ENCODE data around the gene CENPX. TPM values are rescaled to one million over a fixed set of nuclear protein-coding genes. Genes with fewer than 3 reads are reported as not detected.

Gene CENPX
- total and polyA plus RNA-seq, 5 donors from 2014 or later: 31.4 to 66.4 (median 64.9) TPM

DNA sequence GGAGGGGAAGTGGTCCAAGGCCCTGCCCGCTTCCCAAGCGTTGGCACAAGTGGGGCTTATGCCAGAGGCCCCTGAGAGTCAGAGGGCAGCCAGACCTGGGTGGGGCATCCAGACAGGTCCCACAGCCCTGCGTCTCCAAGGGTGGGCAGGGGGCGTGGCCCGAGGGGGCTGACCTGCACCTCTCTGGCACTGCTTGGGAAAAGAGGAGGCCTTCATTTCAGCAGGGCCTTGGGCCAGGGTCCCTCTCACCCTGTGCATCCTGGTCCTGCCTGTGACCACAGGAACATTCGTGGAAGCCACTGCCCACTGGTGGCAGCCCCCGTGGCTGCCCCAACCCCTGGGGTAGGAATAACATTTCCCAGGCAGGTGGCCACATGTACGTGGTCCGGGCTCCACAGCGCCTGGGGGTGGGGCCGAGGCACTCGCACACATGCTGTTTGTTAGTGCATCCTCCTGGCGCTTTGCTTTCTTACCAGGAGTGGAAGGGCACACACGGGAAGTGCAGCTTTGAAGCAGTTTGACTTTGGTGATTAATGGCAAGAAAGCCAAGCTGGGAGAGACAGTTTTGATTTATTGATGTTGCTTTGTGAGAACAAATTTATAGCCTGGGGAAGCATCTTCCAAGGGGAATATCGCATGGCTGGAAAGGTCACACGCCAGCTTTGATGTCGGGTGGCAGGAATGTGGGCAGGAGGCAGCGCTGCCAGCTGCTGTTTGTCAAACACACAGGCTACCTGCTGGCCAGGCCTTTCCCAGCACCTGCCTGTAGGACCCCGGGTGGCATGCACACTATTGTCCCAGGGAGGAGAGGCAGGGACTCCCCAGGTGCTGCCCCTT lies 4.3 kb downstream of the CENPX start:
- Histone ChIP-seq H3K4me1 (ENCODE audit: control insufficient read depth, insufficient read depth, low read length, poor library complexity, severe bottlenecking) (peaks cover 17% of the 10 kb centered on the region), H3K4me3 (ENCODE audit: low read depth, low read length) (no peak overlapping the region), H3K9me3 (ENCODE audit: control insufficient read depth in 2 of 2, low read length in 2 of 2) (no peaks in the 10 kb centered on the region), H3K27me3 (ENCODE audit: control insufficient read depth, insufficient read depth, low read length) (no peaks in the 10 kb centered on the region), H3K27ac (ENCODE audit: insufficient read depth, low read length, poor library complexity, severe bottlenecking) (no peak overlapping the region), H3K36me3 (ENCODE audit: control insufficient read depth, insufficient read depth, low read length) (no peaks in the 10 kb centered on the region)
- Mint-ChIP-seq H3K27me3 (no peaks in the 10 kb centered on the region), H3K9me3 (no peaks in the 10 kb centered on the region), H3K4me1 (peaks cover 0 to 24% (median 8%) of the 10 kb centered on the region in 4 donors), H3K36me3 (no peaks in the 10 kb centered on the region), H3K27ac (no peak overlapping the region), H3K4me3 (peak overlapping the region in 1 of 4 donors; percentile 85)
- no peak for ATAC-seq (ENCODE audit: low read depth in 2 of 2)
- no peak for DNase-seq

DNA sequence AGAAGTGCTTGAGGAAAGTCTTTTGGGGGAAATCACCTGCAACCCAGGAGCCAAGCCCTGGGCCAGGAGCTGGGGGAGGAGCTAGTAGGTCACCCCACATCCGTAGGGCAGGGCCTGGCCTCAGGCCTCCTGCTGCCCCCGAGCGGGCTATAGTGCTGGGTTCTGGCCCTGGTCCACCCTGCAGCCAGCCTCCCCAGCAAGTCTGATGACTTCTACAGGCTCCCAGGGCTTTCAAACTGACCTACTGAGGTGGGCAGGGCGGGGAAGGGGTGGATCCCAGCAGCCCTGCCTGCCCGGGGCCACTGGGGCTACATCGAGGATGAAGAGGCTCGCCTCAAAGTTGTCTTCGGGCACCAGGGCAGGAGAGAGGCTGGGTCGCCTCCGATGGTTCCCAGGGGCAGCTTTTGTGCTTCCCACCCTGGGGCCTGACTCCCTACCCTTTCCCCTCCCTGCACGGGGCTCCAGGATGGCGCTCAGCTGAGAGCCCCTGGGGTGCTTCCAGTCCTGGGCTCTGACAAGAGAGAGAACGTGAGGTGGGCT lies 5.0 kb downstream of the CENPX start:
- no peaks in the 10 kb centered on the region for H3K27me3 Mint-ChIP-seq
- no peaks in the 10 kb centered on the region for H3K36me3 Mint-ChIP-seq
- H3K27ac ChIP-seq (ENCODE audit: insufficient read depth, low read length, poor library complexity, severe bottlenecking): no peak overlapping the region
- no peak overlapping the region for H3K4me3 Mint-ChIP-seq
- no peaks in the 10 kb centered on the region for H3K9me3 Mint-ChIP-seq
- H3K27me3 ChIP-seq (ENCODE audit: control insufficient read depth, insufficient read depth, low read length): no peaks in the 10 kb centered on the region
- H3K36me3 ChIP-seq (ENCODE audit: control insufficient read depth, insufficient read depth, low read length): no peaks in the 10 kb centered on the region
- peaks cover 0 to 20% (median 6%) of the 10 kb centered on the region in 4 donors for H3K4me1 Mint-ChIP-seq
- no peak for ATAC-seq (ENCODE audit: low read depth in 2 of 2)
- H3K4me1 ChIP-seq (ENCODE audit: control insufficient read depth, insufficient read depth, low read length, poor library complexity, severe bottlenecking): peaks cover 16% of the 10 kb centered on the region
- H3K4me3 ChIP-seq (ENCODE audit: low read depth, low read length): no peak overlapping the region
- no peak overlapping the region for H3K27ac Mint-ChIP-seq
- DNase-seq: no peak
- H3K9me3 ChIP-seq (ENCODE audit: control insufficient read depth in 2 of 2, low read length in 2 of 2): no peaks in the 10 kb centered on the region

DNA sequence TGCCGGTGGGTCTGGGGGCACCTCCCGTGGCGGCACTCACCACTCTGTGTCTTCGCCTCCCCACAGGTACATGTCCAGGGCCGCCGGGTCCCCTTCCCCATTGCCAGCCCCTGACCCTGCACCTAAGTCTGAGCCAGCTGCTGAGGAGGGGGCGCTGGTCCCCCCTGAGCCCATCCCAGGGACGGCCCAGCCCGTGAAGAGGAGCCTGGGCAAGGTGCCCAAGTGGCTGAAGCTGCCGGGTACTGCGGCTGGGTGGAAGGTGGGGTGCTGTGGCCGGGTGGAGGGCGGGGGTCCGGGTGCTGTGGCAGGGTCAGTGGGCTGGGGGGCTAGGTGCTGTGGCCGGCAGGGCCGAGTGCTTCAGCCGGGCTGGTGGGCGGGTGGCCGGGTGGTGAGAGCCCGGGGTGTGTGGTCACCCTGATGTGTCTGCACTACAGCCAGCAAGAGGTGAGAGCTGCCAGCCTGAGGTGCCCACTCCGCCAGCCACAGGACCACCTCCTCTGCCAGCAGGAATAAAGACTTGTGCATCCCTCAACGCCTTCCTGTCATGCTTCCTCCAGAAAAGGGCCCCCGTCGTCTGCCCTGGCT lies 5.7 kb downstream of the CENPX start:
- Histone ChIP-seq H3K9me3 (ENCODE audit: control insufficient read depth in 2 of 2, low read length in 2 of 2) (no peaks in the 10 kb centered on the region), H3K4me3 (ENCODE audit: low read depth, low read length) (no peak overlapping the region), H3K36me3 (ENCODE audit: control insufficient read depth, insufficient read depth, low read length) (no peaks in the 10 kb centered on the region), H3K4me1 (ENCODE audit: control insufficient read depth, insufficient read depth, low read length, poor library complexity, severe bottlenecking) (peaks cover 12% of the 10 kb centered on the region), H3K27me3 (ENCODE audit: control insufficient read depth, insufficient read depth, low read length) (no peaks in the 10 kb centered on the region), H3K27ac (ENCODE audit: insufficient read depth, low read length, poor library complexity, severe bottlenecking) (no peak overlapping the region)
- Mint-ChIP-seq H3K27me3 (no peaks in the 10 kb centered on the region), H3K9me3 (no peaks in the 10 kb centered on the region), H3K27ac (no peak overlapping the region), H3K36me3 (no peaks in the 10 kb centered on the region), H3K4me1 (peaks cover 0 to 17% (median 6%) of the 10 kb centered on the region in 4 donors), H3K4me3 (no peak overlapping the region)
- ATAC-seq (ENCODE audit: low read depth in 2 of 2) (no peak), DNase-seq (no peak)

DNA sequence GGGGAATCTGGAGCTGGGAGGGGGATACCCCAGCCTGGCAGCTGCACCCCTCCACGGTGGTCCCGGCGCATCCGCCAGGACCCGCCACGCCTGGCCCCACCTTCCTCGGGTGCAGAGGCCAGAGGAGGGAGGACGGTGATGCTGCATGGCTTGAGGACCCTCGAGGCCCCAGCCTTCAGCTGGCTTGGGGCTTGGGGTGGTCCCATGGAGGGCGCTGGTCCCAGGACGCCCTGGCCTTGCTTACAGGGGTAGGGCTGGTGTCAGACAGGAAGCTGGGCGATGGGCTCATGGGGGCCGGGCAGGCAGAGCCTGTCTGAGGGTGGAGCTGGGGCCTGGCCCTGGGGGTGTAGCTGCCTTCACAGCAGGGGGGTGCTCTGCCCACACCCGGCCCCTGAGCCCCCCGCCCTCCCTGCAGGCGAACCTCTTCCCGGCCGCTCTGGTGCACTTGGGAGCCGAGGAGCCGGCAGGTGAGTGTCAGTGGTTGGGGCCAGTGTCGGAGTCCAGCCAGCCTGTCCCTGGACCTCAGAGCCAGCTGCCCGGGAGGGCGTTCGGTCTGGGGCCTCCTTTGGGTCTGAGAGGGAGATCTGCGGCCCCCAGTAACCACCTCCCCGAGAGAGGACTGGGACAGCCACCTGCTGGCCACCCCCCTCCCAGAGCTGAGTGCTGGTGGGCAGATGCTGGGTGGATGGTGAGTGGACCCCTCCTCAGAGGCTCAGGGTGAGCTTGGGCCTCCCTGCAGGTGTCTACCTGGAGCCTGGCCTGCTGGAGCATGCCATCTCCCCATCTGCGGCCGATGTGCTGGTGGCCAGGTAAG lies 6.4 kb downstream of the CENPX start:
- Mint-ChIP-seq H3K27ac (no peak overlapping the region), H3K4me1 (peaks cover 0 to 10% (median 1%) of the 10 kb centered on the region in 4 donors), H3K9me3 (no peaks in the 10 kb centered on the region), H3K27me3 (no peaks in the 10 kb centered on the region), H3K36me3 (no peaks in the 10 kb centered on the region), H3K4me3 (no peak overlapping the region)
- no peak overlapping the region for H3K27ac ChIP-seq (ENCODE audit: insufficient read depth, low read length, poor library complexity, severe bottlenecking)
- no peaks in the 10 kb centered on the region for H3K27me3 ChIP-seq (ENCODE audit: control insufficient read depth, insufficient read depth, low read length)
- no peaks in the 10 kb centered on the region for H3K36me3 ChIP-seq (ENCODE audit: control insufficient read depth, insufficient read depth, low read length)
- H3K9me3 ChIP-seq (ENCODE audit: control insufficient read depth in 2 of 2, low read length in 2 of 2): no peaks in the 10 kb centered on the region
- ATAC-seq (ENCODE audit: low read depth in 2 of 2): no peak
- H3K4me1 ChIP-seq (ENCODE audit: control insufficient read depth, insufficient read depth, low read length, poor library complexity, severe bottlenecking): peaks cover 5% of the 10 kb centered on the region
- DNase-seq: no peak
- no peak overlapping the region for H3K4me3 ChIP-seq (ENCODE audit: low read depth, low read length)

DNA sequence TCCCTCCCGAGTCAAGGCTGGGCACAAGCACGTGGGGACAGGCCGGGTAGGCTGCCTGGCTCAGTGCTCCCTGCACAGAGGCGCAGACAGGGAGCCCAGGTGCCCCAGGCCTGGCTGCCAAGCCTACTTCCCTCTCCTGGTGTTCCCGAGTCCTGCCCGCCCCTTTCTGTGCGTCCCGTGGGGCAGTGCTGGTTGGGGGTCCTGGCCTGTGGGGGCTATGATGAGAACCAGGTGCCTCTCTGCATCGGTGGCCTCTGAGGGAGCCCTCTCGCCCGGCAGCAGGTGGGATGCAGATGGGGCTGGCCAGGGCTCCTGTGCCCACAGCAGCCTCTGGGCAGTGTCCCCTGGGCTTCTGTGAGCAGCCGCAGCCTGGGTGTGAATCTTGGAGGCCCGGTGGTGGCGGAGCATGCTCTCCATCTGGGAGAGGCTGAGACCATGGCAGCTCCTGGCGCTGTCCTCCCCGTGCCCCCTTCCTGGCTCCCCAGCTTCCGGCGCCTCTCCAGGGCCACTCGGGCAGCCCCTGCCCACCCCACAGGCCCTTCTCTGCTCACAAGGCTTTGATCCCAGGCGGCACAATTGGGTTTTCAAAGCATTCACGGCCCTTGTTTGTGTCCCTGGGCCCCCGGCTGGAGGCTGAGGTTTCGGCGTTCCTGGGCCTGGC lies 7.2 kb downstream of the CENPX start:
- no peak for DNase-seq
- Histone ChIP-seq H3K9me3 (ENCODE audit: control insufficient read depth in 2 of 2, low read length in 2 of 2) (no peaks in the 10 kb centered on the region), H3K4me3 (ENCODE audit: low read depth, low read length) (no peak overlapping the region), H3K4me1 (ENCODE audit: control insufficient read depth, insufficient read depth, low read length, poor library complexity, severe bottlenecking) (no peaks in the 10 kb centered on the region), H3K36me3 (ENCODE audit: control insufficient read depth, insufficient read depth, low read length) (no peaks in the 10 kb centered on the region), H3K27me3 (ENCODE audit: control insufficient read depth, insufficient read depth, low read length) (no peaks in the 10 kb centered on the region), H3K27ac (ENCODE audit: insufficient read depth, low read length, poor library complexity, severe bottlenecking) (no peak overlapping the region)
- H3K36me3 Mint-ChIP-seq: no peaks in the 10 kb centered on the region
- no peaks in the 10 kb centered on the region for H3K9me3 Mint-ChIP-seq
- H3K27me3 Mint-ChIP-seq: no peaks in the 10 kb centered on the region
- no peak for ATAC-seq (ENCODE audit: low read depth in 2 of 2)
- H3K4me1 Mint-ChIP-seq: peaks cover 0 to 5% (median 0%) of the 10 kb centered on the region in 4 donors
- no peak overlapping the region for H3K4me3 Mint-ChIP-seq
- no peak overlapping the region for H3K27ac Mint-ChIP-seq

DNA sequence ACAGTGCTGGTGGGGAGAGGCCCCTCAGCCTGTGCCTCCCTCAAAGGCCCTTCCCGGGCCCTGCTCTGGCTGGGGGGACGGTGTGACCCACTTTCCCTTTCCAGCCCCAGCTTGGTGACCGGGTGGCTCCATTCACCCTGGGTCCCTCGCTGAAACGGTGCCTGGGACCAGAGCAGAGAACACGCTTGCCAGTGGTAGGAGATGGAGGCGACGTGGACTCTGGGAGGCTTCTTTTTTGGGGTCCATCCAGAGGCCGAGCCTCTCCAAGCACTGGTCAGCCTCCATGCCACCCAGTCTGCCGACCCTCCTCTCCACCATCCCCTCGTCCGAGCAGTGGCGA lies 7.7 kb downstream of the CENPX start:
- Mint-ChIP-seq H3K36me3 (no peaks in the 10 kb centered on the region), H3K27me3 (no peaks in the 10 kb centered on the region), H3K4me3 (no peak overlapping the region), H3K9me3 (no peaks in the 10 kb centered on the region), H3K27ac (no peak overlapping the region), H3K4me1 (peaks cover 0 to 2% (median 0%) of the 10 kb centered on the region in 4 donors)
- H3K27me3 ChIP-seq (ENCODE audit: control insufficient read depth, insufficient read depth, low read length): no peaks in the 10 kb centered on the region
- DNase-seq: no peak
- no peaks in the 10 kb centered on the region for H3K9me3 ChIP-seq (ENCODE audit: control insufficient read depth in 2 of 2, low read length in 2 of 2)
- H3K4me3 ChIP-seq (ENCODE audit: low read depth, low read length): no peak overlapping the region
- ATAC-seq (ENCODE audit: low read depth in 2 of 2): no peak
- H3K36me3 ChIP-seq (ENCODE audit: control insufficient read depth, insufficient read depth, low read length): no peaks in the 10 kb centered on the region
- H3K4me1 ChIP-seq (ENCODE audit: control insufficient read depth, insufficient read depth, low read length, poor library complexity, severe bottlenecking): no peaks in the 10 kb centered on the region
- H3K27ac ChIP-seq (ENCODE audit: insufficient read depth, low read length, poor library complexity, severe bottlenecking): no peak overlapping the region

DNA sequence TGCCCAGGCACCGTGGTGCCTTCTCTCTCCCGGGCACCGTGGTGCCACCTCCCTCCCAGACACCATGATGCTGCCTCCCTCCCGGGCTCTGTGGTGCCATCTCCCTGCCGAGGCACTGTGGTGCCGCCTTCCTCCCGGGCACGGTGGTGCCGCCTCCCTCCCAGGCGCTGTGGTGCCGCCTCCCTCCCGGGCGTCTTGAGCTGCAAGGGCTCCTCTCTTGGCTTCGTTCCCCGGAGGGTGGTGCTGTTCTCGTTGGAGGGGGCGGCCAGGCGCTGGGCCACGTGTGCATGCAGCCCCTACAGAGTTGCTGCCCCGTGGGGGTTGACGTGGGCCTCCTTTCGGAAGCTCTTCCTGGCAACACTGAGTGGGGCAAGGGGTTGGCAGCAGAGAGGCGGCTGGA lies 8.2 kb downstream of the CENPX start:
- no peaks in the 10 kb centered on the region for H3K27me3 Mint-ChIP-seq
- H3K9me3 Mint-ChIP-seq: no peaks in the 10 kb centered on the region
- H3K9me3 ChIP-seq (ENCODE audit: control insufficient read depth in 2 of 2, low read length in 2 of 2): no peaks in the 10 kb centered on the region
- H3K4me3 ChIP-seq (ENCODE audit: low read depth, low read length): no peak overlapping the region
- no peaks in the 10 kb centered on the region for H3K36me3 Mint-ChIP-seq
- no peak overlapping the region for H3K27ac Mint-ChIP-seq
- H3K27me3 ChIP-seq (ENCODE audit: control insufficient read depth, insufficient read depth, low read length): no peaks in the 10 kb centered on the region
- no peak for DNase-seq
- H3K4me1 Mint-ChIP-seq: no peaks in the 10 kb centered on the region
- ATAC-seq (ENCODE audit: low read depth in 2 of 2): no peak
- H3K4me3 Mint-ChIP-seq: peak overlapping the region in 1 of 4 donors; percentile 47
- no peaks in the 10 kb centered on the region for H3K4me1 ChIP-seq (ENCODE audit: control insufficient read depth, insufficient read depth, low read length, poor library complexity, severe bottlenecking)
- H3K36me3 ChIP-seq (ENCODE audit: control insufficient read depth, insufficient read depth, low read length): no peaks in the 10 kb centered on the region
- H3K27ac ChIP-seq (ENCODE audit: insufficient read depth, low read length, poor library complexity, severe bottlenecking): no peak overlapping the region

Data from CD4-positive, CD25-positive, alpha-beta regulatory T cell (primary cell).